Loucy (cell line): ENCODE data around the gene NUDT1.

Source experiments
- H2AFZ ChIP-seq: fragments of 200-600 bp; sonication (generic); 2 replicates; pipeline ENCODE4 v1.6.0; 2016; ENCODE audit warnings: antibody characterized with exemption, mild to moderate bottlenecking, low read length, moderate library complexity
- H3F3A ChIP-seq: fragments of 200-600 bp; 2 replicates; pipeline ENCODE4 v1.6.0; 2016; ENCODE audit warnings: antibody characterized with exemption, low read depth, mild to moderate bottlenecking
- H3K27me3 ChIP-seq: fragments of 200-600 bp; sonication (generic); 2 replicates; pipeline ENCODE4 v1.6.1; 2014; ENCODE audit warnings: low read length, mild to moderate bottlenecking; ENCODE audit not compliant: insufficient read depth, poor library complexity, severe bottlenecking
- H3K36me3 ChIP-seq: fragments of 200-600 bp; sonication (generic); 2 replicates; pipeline ENCODE4 v1.6.1; 2016; ENCODE audit warnings: low read length; ENCODE audit not compliant: insufficient read depth
- H3K4me1 ChIP-seq: fragments of 200-600 bp; sonication (generic); 2 replicates; pipeline ENCODE4 v1.5.1; 2014; ENCODE audit warnings: low read length, mild to moderate bottlenecking; ENCODE audit not compliant: insufficient read depth, poor library complexity, severe bottlenecking
- H3K4me2 ChIP-seq: fragments of 200-600 bp; sonication (generic); 2 replicates; pipeline ENCODE4 v1.6.0; 2014; ENCODE audit warnings: antibody characterized with exemption, low read length, low read depth, mild to moderate bottlenecking; ENCODE audit not compliant: poor library complexity, severe bottlenecking
- H3K4me3 ChIP-seq: fragments of 200-600 bp; sonication (generic); 2 replicates; pipeline ENCODE4 v1.5.1; 2014; ENCODE audit warnings: low read length, mild to moderate bottlenecking, mixed read lengths; ENCODE audit not compliant: poor library complexity, severe bottlenecking
- H3K79me2 ChIP-seq: fragments of 200-600 bp; sonication (generic); 2 replicates; pipeline ENCODE4 v1.6.1; 2014; ENCODE audit warnings: low read length; ENCODE audit not compliant: insufficient read depth
- H3K9ac ChIP-seq: fragments of 200-600 bp; sonication (generic); 2 replicates; pipeline ENCODE4 v1.6.0; 2014; ENCODE audit warnings: mild to moderate bottlenecking, low read depth, low read length, moderate library complexity; ENCODE audit not compliant: poor library complexity, severe bottlenecking
- H3K9me2 ChIP-seq: fragments of 200-600 bp; sonication (generic); replicated peaks from 2 replicates; pipeline ENCODE4 v1.6.1; 2016; ENCODE audit warnings: low read depth, low read length, mixed read lengths
- H3K9me3 ChIP-seq: fragments of 200-600 bp; sonication (generic); 2 replicates; pipeline ENCODE4 v1.6.1; 2014; ENCODE audit warnings: mild to moderate bottlenecking, antibody characterized with exemption, low read length, low read depth; ENCODE audit not compliant: insufficient read depth
- H4K20me1 ChIP-seq: fragments of 200-600 bp; sonication (generic); 2 replicates; pipeline ENCODE4 v1.6.0; 2014; ENCODE audit warnings: antibody characterized with exemption, low read length, mild to moderate bottlenecking; ENCODE audit not compliant: insufficient read depth, poor library complexity, severe bottlenecking
- EZH2phosphoT487 ChIP-seq: fragments of 200-600 bp; IDR thresholded peaks from 2 replicates; pipeline ENCODE4 v1.6.1; 2018; ENCODE audit warnings: antibody characterized with exemption, mild to moderate bottlenecking, moderate library complexity, borderline replicate concordance
- TF ChIP-seq, protein P1 (sequence below): fragments of 200-600 bp; sonication (generic); conservative IDR thresholded peaks from 2 replicates; pipeline ENCODE4 v1.5.1; 2014; ENCODE audit warnings: mild to moderate bottlenecking, antibody characterized with exemption, low read length

Gene NUDT1

DNA sequence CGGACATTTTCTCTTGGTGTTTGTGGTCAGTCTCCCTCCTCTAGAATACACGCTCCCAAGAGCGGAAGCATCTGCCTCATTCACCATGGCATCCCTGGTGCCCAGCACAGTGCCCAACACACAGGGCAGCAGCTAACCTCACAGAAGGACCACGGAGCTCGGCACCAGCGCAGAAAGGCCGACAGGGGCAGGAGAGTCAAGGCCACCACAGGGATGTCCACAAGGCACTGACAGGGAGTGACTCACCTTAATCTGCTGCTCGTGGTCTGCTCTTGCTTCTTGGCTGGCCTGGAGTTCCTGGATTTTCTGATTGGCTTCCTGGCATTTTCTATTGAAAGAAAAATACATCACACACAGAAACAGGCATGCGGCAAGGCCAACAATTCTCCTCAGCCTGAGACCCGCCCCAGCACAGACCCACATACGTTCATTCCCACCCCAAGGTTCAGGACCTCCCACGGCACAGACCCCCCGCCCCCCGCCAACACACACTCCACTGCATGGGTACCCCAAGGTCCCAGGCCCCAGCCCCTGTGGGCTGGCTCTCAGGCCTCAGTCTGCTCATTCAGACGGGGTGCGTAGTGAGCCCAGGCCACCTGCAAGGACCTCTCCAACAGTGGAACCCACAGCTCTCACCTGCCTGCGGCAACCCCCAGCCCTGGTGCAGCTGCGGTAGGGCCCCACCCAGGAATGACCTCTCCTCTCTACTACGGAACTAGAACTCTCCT lies 24.1 kb upstream of the NUDT1 start:
- Histone ChIP-seq H2AFZ (no peak overlapping the region), H3K4me1 (peaks cover 17% of the 10 kb centered on the region), H3K4me2 (no peak overlapping the region), H3K9me3 (no peaks in the 10 kb centered on the region), H3F3A (no peaks in the 10 kb centered on the region), H3K36me3 (peaks cover 76% of the 10 kb centered on the region; the same call in 1 of the 2 replicates), H3K79me2 (peaks cover 6% of the 10 kb centered on the region; the same call in 1 of the 2 replicates), H3K9ac (no peak overlapping the region), H3K9me2 (no peaks in the 10 kb centered on the region), H3K4me3 (no peak overlapping the region), H3K27me3 (no peaks in the 10 kb centered on the region), H4K20me1 (no peaks in the 10 kb centered on the region)
- TF ChIP-seq, protein P1, sequence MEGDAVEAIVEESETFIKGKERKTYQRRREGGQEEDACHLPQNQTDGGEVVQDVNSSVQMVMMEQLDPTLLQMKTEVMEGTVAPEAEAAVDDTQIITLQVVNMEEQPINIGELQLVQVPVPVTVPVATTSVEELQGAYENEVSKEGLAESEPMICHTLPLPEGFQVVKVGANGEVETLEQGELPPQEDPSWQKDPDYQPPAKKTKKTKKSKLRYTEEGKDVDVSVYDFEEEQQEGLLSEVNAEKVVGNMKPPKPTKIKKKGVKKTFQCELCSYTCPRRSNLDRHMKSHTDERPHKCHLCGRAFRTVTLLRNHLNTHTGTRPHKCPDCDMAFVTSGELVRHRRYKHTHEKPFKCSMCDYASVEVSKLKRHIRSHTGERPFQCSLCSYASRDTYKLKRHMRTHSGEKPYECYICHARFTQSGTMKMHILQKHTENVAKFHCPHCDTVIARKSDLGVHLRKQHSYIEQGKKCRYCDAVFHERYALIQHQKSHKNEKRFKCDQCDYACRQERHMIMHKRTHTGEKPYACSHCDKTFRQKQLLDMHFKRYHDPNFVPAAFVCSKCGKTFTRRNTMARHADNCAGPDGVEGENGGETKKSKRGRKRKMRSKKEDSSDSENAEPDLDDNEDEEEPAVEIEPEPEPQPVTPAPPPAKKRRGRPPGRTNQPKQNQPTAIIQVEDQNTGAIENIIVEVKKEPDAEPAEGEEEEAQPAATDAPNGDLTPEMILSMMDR = no peak
- TF ChIP-seq EZH2phosphoT487 = no peak

DNA sequence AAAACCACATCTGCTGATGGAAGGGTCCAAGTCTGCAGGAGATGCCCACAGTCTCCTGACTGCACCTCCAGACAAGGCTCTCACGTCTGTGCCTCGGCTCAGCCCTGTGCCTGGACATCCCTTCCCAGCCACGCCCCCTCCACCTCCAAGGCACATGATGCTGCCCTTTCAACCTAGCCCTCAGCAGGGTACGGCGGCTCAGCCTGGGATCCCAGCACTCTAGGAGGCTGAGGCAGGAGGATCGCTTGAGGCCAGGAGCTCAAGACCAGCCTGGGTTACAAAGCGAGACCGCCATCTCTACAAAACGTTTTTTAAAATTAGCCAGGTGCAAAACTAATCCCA lies 23.6 kb upstream of the NUDT1 start:
- Histone ChIP-seq H3K79me2 (peaks cover 8% of the 10 kb centered on the region; the same call in 1 of the 2 replicates), H3K27me3 (no peaks in the 10 kb centered on the region), H3K4me1 (peaks cover 17% of the 10 kb centered on the region), H3K36me3 (peaks cover 76% of the 10 kb centered on the region; the same call in 1 of the 2 replicates), H3K9me3 (no peaks in the 10 kb centered on the region), H3F3A (no peaks in the 10 kb centered on the region), H3K4me2 (no peak overlapping the region), H4K20me1 (no peaks in the 10 kb centered on the region), H3K4me3 (no peak overlapping the region), H3K9me2 (no peaks in the 10 kb centered on the region), H3K9ac (no peak overlapping the region), H2AFZ (no peak overlapping the region)
- TF ChIP-seq, protein P1 = no peak
- no peak for TF ChIP-seq EZH2phosphoT487

DNA sequence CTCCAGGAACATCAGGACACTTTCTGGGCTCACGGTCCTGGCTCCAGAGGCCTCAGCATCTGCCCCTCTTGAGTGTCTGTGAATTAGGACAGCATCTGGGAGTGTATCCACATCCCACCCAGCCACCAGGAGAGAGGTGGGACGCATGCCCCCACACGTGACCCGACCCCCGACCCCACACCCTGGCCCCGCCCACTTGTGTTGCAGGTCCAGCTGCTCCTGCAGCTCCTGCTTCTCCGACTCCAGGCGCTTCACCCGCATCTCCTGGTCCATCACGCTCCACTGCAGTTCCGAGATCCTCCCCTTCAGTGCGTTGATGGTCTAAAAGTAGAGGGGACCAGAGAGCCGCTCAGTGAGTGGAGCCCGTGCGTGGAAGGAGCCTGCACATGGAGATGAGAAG lies 22.9 kb upstream of the NUDT1 start:
- Histone ChIP-seq H4K20me1 (no peaks in the 10 kb centered on the region), H3K79me2 (peaks cover 8% of the 10 kb centered on the region; the same call in 1 of the 2 replicates), H3K4me3 (no peak overlapping the region), H3K4me2 (no peak overlapping the region), H3K9me2 (no peaks in the 10 kb centered on the region), H3K4me1 (peaks cover 10% of the 10 kb centered on the region), H3K9ac (no peak overlapping the region), H3F3A (no peaks in the 10 kb centered on the region), H3K36me3 (peaks cover 75% of the 10 kb centered on the region; the same call in 1 of the 2 replicates), H3K27me3 (no peaks in the 10 kb centered on the region), H2AFZ (no peak overlapping the region), H3K9me3 (no peaks in the 10 kb centered on the region)
- TF ChIP-seq, protein P1 = no peak
- TF ChIP-seq EZH2phosphoT487 = no peak
